Loucy (cell line): ENCODE results near the gene AHNAK2.

ENCODE experiments used
- H2AFZ ChIP-seq: fragments of 200-600 bp; sonication (generic); 2 replicates; pipeline ENCODE4 v1.6.0; 2016; ENCODE audit warnings: antibody characterized with exemption, mild to moderate bottlenecking, low read length, moderate library complexity
- H3F3A ChIP-seq: fragments of 200-600 bp; 2 replicates; pipeline ENCODE4 v1.6.0; 2016; ENCODE audit warnings: antibody characterized with exemption, low read depth, mild to moderate bottlenecking
- H3K27me3 ChIP-seq: fragments of 200-600 bp; sonication (generic); 2 replicates; pipeline ENCODE4 v1.6.1; 2014; ENCODE audit warnings: low read length, mild to moderate bottlenecking; ENCODE audit not compliant: insufficient read depth, poor library complexity, severe bottlenecking
- H3K36me3 ChIP-seq: fragments of 200-600 bp; sonication (generic); 2 replicates; pipeline ENCODE4 v1.6.1; 2016; ENCODE audit warnings: low read length; ENCODE audit not compliant: insufficient read depth
- H3K4me1 ChIP-seq: fragments of 200-600 bp; sonication (generic); 2 replicates; pipeline ENCODE4 v1.5.1; 2014; ENCODE audit warnings: low read length, mild to moderate bottlenecking; ENCODE audit not compliant: insufficient read depth, poor library complexity, severe bottlenecking
- H3K4me2 ChIP-seq: fragments of 200-600 bp; sonication (generic); 2 replicates; pipeline ENCODE4 v1.6.0; 2014; ENCODE audit warnings: antibody characterized with exemption, low read length, low read depth, mild to moderate bottlenecking; ENCODE audit not compliant: poor library complexity, severe bottlenecking
- H3K4me3 ChIP-seq: fragments of 200-600 bp; sonication (generic); 2 replicates; pipeline ENCODE4 v1.5.1; 2014; ENCODE audit warnings: low read length, mild to moderate bottlenecking, mixed read lengths; ENCODE audit not compliant: poor library complexity, severe bottlenecking
- H3K79me2 ChIP-seq: fragments of 200-600 bp; sonication (generic); 2 replicates; pipeline ENCODE4 v1.6.1; 2014; ENCODE audit warnings: low read length; ENCODE audit not compliant: insufficient read depth
- H3K9ac ChIP-seq: fragments of 200-600 bp; sonication (generic); 2 replicates; pipeline ENCODE4 v1.6.0; 2014; ENCODE audit warnings: mild to moderate bottlenecking, low read depth, low read length, moderate library complexity; ENCODE audit not compliant: poor library complexity, severe bottlenecking
- H3K9me2 ChIP-seq: fragments of 200-600 bp; sonication (generic); replicated peaks from 2 replicates; pipeline ENCODE4 v1.6.1; 2016; ENCODE audit warnings: low read depth, low read length, mixed read lengths
- H3K9me3 ChIP-seq: fragments of 200-600 bp; sonication (generic); 2 replicates; pipeline ENCODE4 v1.6.1; 2014; ENCODE audit warnings: mild to moderate bottlenecking, antibody characterized with exemption, low read length, low read depth; ENCODE audit not compliant: insufficient read depth
- H4K20me1 ChIP-seq: fragments of 200-600 bp; sonication (generic); 2 replicates; pipeline ENCODE4 v1.6.0; 2014; ENCODE audit warnings: antibody characterized with exemption, low read length, mild to moderate bottlenecking; ENCODE audit not compliant: insufficient read depth, poor library complexity, severe bottlenecking
- EZH2phosphoT487 ChIP-seq: fragments of 200-600 bp; IDR thresholded peaks from 2 replicates; pipeline ENCODE4 v1.6.1; 2018; ENCODE audit warnings: antibody characterized with exemption, mild to moderate bottlenecking, moderate library complexity, borderline replicate concordance
- TF ChIP-seq, protein P1 (sequence below): fragments of 200-600 bp; sonication (generic); conservative IDR thresholded peaks from 2 replicates; pipeline ENCODE4 v1.5.1; 2014; ENCODE audit warnings: mild to moderate bottlenecking, antibody characterized with exemption, low read length

The AHNAK2 gene

GRCh38 chr14:105011312-105011990 is 33.3 kb upstream of the AHNAK2 start:
- Histone ChIP-seq H3K36me3 (peaks cover 58% of the 10 kb centered on the region), H3K4me1 (peaks cover 26% of the 10 kb centered on the region), H3K9me2 (no peaks in the 10 kb centered on the region), H3K79me2 (peaks cover 95% of the 10 kb centered on the region), H3K4me3 (no peak overlapping the region), H3K27me3 (no peaks in the 10 kb centered on the region), H3F3A (no peaks in the 10 kb centered on the region), H3K4me2 (no peak overlapping the region), H3K9me3 (no peaks in the 10 kb centered on the region), H2AFZ (no peak overlapping the region), H4K20me1 (peaks cover 90% of the 10 kb centered on the region), H3K9ac (no peak overlapping the region)
- TF ChIP-seq EZH2phosphoT487, result no peak
- TF ChIP-seq, protein P1, sequence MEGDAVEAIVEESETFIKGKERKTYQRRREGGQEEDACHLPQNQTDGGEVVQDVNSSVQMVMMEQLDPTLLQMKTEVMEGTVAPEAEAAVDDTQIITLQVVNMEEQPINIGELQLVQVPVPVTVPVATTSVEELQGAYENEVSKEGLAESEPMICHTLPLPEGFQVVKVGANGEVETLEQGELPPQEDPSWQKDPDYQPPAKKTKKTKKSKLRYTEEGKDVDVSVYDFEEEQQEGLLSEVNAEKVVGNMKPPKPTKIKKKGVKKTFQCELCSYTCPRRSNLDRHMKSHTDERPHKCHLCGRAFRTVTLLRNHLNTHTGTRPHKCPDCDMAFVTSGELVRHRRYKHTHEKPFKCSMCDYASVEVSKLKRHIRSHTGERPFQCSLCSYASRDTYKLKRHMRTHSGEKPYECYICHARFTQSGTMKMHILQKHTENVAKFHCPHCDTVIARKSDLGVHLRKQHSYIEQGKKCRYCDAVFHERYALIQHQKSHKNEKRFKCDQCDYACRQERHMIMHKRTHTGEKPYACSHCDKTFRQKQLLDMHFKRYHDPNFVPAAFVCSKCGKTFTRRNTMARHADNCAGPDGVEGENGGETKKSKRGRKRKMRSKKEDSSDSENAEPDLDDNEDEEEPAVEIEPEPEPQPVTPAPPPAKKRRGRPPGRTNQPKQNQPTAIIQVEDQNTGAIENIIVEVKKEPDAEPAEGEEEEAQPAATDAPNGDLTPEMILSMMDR, result no peak

- Histone ChIP-seq H3F3A (no peaks in the 10 kb centered on the region), H3K4me1 (peaks cover 20% of the 10 kb centered on the region), H3K27me3 (no peaks in the 10 kb centered on the region), H2AFZ (no peak overlapping the region), H3K79me2 (peaks cover 89% of the 10 kb centered on the region), H3K4me3 (no peak overlapping the region), H3K36me3 (peaks cover 61% of the 10 kb centered on the region), H3K4me2 (no peak overlapping the region), H3K9ac (no peak overlapping the region), H3K9me3 (no peaks in the 10 kb centered on the region), H4K20me1 (peaks cover 85% of the 10 kb centered on the region), H3K9me2 (no peaks in the 10 kb centered on the region)
- TF ChIP-seq, protein P1, result no peak
- no peak for TF ChIP-seq EZH2phosphoT487
These were observed 32.7 kb upstream of the AHNAK2 start for GRCh38 chr14:105010891-105011291.

DNA sequence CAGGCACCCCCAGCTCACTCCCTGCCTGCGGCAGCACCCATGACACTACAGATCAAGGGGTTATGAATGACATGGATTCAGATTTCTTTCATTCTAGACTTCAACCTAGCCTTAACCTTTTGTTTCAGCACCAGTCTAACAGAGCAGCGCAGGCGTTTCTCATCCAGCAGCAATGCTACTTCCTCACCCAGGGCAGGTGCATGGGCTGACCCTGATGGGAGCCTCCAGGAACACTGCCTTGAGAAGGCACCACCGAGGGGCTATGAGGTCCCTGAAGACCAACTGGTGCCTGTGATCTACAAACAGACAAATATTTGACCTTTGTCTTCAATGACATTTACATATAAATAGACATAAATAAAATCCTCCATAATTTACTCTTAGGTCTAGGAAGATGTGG is 31.9 kb upstream of the AHNAK2 start:
- Histone ChIP-seq H3K4me3 (no peak overlapping the region), H4K20me1 (peaks cover 77% of the 10 kb centered on the region), H3K9me2 (no peaks in the 10 kb centered on the region), H3K9ac (no peak overlapping the region), H3F3A (no peaks in the 10 kb centered on the region), H3K9me3 (no peaks in the 10 kb centered on the region), H3K36me3 (peaks cover 61% of the 10 kb centered on the region), H3K27me3 (no peaks in the 10 kb centered on the region), H3K79me2 (peaks cover 81% of the 10 kb centered on the region), H2AFZ (no peak overlapping the region), H3K4me1 (peaks cover 14% of the 10 kb centered on the region), H3K4me2 (no peak overlapping the region)
- no peak for TF ChIP-seq EZH2phosphoT487
- TF ChIP-seq, protein P1, result no peak
